Pulmonary artery endothelial cell (primary cell): ENCODE data around the gene SCRN3. TPM values are rescaled to one million over a fixed set of nuclear protein-coding genes. Genes with fewer than 3 reads are reported as not detected.
"Not testable (repeated sequence)": the region's sequence is repeated elsewhere in the genome, so short reads cannot be mapped to it uniquely, and the experiment has no call there.

Experiments
- DNase-seq: peaks from one replicate; pipeline ENCODE4 v3.0.0-alpha.2; 2011; ENCODE audit warnings: low read depth, low spot score
- total RNA-seq: library from RNA; depleted of rRNA; stranded (reverse); fragments of >200 nt; gene quantifications from 2 replicates; pipeline ENCODE4 v1.2.3, GENCODE V29; 2014

Gene SCRN3
- total RNA-seq, 1 donor from 2014 or later = 19.7 TPM

DNA sequence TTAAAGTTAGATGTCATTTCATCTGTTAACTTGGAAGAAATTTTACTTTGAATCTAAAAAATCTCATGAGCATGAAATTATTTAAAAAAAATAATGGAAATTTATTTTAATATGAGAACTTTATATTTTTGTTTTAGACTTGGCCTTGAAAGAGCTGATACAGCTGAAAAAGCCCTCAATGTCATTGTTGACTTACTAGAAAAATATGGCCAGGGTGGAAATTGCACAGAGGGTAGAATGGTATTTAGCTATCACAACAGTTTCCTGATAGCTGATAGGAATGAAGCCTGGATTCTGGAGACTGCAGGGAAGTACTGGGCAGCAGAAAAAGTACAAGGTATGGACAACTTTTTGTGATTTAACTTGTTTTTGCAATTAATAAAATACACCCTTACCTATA is 5.3 kb downstream of the SCRN3 start:
- no peak for DNase-seq

GRCh38 chr2:174403628-174404027 is 8.1 kb downstream of the SCRN3 start:
- no peak for DNase-seq

GRCh38 chr2:174410039-174410438 is 14.5 kb downstream of the SCRN3 start:
- not testable (repeated sequence) for DNase-seq

DNA sequence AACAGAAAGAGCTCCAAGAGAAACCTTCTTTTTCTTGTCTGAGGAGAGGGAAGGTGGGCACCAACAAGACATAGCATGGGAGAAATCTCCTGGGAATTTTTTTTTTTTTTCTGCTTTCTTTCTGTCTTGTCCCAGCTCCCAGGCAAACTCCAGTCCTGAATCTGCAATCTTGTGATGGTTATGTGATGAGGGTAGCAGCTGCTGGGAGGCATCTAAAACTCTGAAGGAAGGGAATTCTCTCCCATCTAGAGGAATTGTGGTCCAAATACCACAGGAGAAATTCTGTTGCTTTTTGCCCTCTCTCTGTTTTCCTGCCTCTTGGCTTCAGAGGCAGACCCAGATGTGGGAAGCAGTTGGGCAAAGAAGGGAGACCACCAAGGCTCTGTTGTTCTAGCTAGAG is 16.7 kb downstream of the SCRN3 start:
- no peak for DNase-seq

DNA sequence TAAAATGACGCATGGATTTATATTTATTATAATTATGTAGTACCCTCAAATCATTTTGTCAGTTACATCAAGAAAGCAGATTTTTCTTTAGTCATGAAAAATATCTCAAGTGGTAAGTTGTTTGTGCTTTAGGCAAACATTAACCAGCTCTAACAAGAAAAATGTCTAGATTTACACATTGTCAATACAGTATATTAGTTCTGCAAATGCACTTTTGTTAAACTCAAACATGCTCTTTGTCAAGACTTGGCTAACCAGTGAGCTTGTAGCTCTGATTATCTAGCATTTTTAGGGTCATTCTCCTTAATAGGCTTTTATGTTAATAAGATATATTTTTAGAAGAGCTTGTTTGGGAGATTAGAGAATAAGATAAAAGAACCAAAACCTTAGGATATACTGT is 32.7 kb downstream of the SCRN3 start:
- DNase-seq = no peak

DNA sequence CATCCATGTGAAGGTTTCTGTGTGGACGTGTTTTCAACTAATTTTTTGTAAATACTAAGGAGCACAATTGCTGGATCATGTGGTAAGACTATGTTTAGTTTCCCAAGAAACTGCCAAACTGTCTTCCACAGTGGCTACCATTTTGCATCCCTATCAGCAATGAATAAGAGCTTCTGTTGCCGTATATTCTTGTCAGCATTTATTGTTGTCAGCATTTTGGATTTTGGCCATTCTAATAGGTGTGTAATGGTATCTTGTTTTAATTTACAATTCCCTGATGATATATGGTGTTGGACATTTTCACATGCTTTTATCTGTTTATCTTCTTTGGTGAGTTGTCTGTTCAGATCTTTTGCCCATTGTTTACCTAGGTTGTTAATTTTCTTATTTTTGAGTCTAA is 34.5 kb downstream of the SCRN3 start:
- DNase-seq = no peak

DNA sequence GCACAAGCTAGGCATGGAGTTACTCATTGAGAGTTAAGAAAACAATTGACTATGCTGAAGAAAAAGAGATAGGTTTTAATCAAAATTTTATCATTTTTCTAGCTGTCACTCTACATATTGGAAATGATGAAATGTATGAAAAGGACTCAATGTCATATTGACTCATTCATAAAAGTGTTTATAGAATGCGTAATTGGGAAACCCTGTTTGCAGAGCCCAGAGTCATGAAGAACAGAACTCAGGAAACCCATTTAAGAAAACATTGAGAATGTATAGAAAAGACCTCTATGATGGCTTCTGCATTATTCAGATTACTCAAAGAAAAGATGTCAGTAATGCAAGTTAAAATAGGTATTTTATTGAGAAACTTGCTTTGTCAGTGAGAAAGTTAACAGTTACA is 36.4 kb downstream of the SCRN3 start:
- DNase-seq = no peak

DNA sequence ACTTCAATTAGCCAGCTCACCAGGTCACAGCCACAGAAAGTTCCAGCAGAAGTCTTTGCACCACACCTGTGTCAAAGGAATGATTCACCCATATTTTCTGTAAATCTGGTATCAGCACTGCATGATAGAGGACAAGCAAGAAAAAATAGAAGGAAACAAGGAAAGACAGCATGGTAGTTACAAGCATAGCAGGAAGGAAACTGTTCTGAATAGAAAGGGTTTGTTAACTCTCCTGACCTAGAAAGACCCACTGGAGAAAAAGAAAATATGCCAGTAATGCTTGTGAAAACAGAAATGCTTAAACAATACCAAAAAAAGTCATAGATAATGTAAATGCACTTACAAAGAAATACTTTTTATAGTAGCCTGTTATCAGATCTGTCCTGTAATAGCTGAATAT is 40.8 kb downstream of the SCRN3 start:
- peak; percentile 13 for DNase-seq

GRCh38 chr2:174438146-174438886 is 42.8 kb downstream of the SCRN3 start:
- no peak for DNase-seq

DNA sequence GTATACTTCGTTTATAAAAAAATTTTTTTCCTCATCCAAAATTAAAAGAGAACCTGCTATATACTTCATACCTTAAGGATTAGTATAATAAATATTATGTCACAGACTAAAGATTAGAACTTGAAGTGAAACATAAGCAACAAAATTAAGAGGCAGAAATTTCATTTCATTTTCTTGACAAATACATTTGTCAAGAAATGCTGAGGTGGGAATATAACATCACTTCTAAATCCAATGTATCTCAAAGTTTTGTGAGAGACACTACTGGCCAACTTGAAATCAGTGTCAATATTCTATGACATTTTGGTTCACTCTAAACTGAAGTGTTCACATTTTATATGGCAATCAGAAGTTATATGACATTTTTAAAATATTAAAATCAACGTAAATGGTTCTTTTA is 43.8 kb downstream of the SCRN3 start:
- no peak for DNase-seq

DNA sequence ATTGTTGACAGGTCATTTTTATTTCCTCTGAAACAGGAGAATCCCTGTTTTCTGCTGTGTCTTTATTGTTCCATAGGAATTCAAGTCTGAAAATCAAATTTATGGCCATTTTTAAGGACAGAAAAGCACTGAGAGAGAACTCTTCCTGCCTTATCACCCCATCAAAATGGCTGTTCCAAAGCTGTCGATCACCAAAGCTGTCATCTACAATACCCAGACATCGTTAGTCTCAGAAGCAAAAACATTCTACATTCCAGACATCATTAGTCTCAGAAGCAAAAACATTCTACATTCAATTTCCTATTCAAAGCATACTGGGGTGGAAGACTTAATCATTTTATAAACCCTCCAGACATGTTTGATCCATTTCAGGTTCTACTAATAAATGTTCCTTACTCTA is 44.4 kb downstream of the SCRN3 start:
- no peak for DNase-seq

- DNase-seq = no peak
Measured at GRCh38 chr2:174442546-174443510, 47.3 kb downstream of the SCRN3 start.

DNA sequence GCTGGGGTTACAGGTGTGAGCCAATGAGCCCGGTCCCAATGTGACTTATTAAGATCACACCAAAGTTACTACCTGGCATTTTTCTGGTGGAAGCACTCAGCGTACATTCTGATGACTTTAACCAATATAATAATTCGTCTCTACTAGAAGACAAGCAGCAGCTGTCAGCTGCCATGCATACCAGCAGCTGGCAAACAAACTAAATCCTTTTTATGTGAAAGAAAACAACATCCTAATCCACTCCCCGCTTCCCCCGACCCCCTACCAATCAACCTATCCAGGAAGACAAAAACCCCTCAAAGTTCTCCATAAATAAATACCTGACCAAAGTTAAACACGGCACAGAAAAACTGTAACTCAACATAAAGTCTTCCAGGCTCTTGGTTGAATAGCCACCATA is 49.2 kb downstream of the SCRN3 start:
- DNase-seq = no peak

DNA sequence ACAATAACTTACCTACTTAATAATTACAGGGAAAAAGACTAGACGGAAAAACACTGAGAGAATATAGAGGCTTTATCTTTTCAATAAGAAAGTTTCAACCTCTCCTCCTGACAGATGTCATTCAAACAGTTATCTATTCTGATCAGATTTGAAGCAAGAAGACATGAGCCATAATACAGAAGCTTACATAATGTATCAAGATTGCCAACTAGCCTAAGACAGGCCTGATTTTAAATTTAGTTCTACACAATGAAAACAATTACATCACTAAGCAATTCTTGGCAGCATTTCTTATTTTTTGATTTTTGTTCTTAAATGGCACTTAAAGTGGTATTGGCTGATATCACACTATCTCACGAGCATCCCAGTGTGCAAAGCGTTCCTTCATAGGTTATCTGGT is 49.7 kb downstream of the SCRN3 start:
- no peak for DNase-seq

DNA sequence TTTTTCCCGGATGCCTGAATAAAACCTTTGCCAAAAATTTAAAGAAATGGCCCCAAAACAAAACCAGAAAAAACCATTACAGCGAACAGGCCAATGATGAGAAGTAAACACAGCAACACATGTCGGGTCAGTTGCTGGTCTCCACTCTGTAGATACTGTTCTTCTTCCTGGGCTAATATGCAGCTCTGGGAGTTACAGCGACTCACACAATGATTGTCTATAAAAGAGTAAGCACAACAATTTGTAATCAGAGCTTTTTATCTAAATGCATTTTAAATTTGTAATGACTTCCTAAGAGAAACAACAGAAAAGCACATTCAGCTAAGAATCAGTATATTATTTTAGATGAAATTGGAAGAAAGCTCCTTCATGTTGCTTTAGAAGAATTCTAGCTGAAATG is 51.0 kb downstream of the SCRN3 start:
- DNase-seq = no peak

- DNase-seq = no peak
Measured at GRCh38 chr2:174449033-174449432, 53.5 kb downstream of the SCRN3 start.

DNA sequence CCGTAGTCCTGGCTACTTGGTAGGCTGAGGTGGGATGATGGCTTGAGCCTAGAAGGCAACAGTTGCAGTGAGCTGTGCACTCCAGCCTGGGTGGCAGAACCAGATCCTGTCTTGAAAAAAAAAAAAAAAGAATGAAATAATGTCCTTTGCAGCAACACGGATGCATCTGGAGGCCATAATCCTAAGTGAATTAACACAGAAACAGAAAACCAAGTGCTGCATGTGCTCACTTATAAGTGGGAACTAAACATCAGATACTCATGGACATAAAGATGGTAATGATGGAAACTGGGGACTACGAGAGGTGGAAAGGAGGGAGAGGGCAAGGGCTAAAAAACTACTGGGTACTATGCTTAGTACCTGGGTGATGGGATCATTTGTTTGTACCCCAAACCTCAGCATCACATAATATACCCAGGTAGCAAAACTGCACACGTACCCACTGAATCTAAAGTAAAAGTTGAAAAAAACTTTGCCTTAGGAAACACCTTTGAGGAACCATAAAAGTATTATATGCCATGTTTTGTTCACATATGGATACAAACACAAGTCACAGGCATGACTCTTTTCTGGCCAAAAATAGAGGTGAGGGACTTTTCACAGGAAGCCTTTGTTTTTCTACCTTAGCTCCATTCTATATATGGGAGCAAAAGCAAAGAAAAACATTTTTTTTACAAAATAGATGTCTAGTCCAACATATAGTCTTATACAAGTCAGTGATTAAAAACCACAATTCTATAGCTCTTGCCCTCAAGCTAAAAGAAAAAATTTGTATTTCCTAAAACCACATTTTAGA is 54.7 kb downstream of the SCRN3 start:
- no peak for DNase-seq

DNA sequence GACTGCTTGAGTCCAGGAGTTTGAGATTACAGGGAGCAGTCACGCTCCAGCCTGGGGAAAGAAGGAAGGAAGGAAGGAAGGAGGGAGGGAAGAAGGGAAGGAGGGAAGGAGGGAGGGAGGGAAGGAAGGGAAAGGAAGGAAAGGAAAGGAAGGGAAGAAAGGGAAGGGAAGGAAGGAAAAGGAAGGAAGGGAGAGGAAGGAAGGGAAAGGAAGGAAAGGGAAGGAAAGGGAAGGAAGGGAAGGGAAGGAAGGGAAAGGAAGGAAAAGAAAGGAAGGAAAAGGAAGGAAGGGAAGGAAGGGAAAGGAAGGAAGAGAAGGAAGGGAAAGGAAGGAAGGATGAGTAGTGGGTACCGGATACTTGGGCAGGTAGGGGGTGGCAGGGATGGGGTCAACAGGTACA is 59.0 kb downstream of the SCRN3 start:
- no peak for DNase-seq

- DNase-seq = no peak
Measured at GRCh38 chr2:174461221-174461620, 65.7 kb downstream of the SCRN3 start.

GRCh38 chr2:174465327-174465726 is 69.8 kb downstream of the SCRN3 start:
- DNase-seq = no peak

DNA sequence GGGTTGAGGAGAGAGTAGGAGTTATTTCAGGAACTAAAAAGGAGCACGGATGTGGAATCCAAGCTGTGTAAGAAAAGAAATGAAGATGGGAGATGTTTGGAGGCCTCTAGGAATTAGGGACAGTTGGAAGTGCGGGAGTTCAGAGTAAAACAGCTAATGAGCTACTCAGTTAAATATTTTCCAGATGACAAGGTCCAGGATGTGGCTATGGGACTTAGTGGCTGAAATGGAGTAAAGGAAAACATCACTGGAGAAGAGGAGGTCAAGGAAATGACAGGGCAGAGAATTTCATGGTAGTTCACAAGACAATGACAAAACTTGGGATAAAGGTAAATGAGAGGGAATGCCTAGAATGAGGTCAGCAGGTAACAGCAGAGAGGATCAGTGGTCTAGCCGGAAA is 78.3 kb downstream of the SCRN3 start:
- no peak for DNase-seq

DNA sequence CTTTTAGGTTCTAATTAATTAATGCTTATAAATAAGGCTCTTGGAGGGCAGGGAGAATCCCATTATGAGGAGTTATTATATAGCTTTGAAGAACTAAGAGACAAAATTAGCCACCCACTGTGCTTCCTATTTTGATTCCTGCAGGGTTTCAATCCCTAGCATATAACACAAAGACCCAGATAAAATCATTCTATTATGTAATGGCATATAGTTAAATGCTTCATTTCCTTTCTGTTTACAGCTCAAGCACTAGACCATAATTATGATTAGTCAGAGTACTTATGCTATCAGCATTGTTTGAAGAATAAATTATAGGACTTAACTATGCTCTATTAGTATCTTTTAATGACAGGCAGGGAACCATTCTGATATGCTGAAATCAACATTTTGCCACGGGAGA is 82.2 kb downstream of the SCRN3 start:
- no peak for DNase-seq
